Common myeloid progenitor, CD34-positive (primary cell): Measurements from ENCODE around the gene PRKACA.

Experiments used
- CTCF ChIA-PET: fragments of 350-600 bp; sonication (Branson Sonifier 250); formaldehyde crosslinking; loops from one replicate; lab custom pipeline; 2021; ENCODE audit warnings: antibody characterized with exemption; lab: Charles Lee
- POLR2A ChIA-PET: fragments of 350-600 bp; sonication (Branson Sonifier 250); formaldehyde crosslinking; loops from one replicate; lab custom pipeline; 2021; ENCODE audit warnings: antibody characterized with exemption; lab: Charles Lee
- DNase-seq, 3 donors: peaks; one replicate each; pipeline versions ENCODE4 v3.0.0 to v3.0.0-alpha.2; 2013
- H3K27ac ChIP-seq, 2 experiments: 1 replicate in 1 of 2; 2 replicates in 1 of 2; pipeline ENCODE4 v1.7.0; 2013; ENCODE audit warnings: inconsistent platforms in 2 of 2, low read length in 2 of 2, mild to moderate bottlenecking in 2 of 2, low read depth in 1 of 2, moderate library complexity in 1 of 2; ENCODE audit not compliant: severe bottlenecking in 2 of 2, insufficient read depth in 1 of 2, poor library complexity in 1 of 2
- H3K27me3 ChIP-seq, 5 experiments: replicated peaks in 2 of 5; 1 replicate in 3 of 5; 2 replicates in 2 of 5; pipeline versions ENCODE4 v1.6.1 to v1.7.0; 2013; ENCODE audit warnings: low read length in 4 of 5, mild to moderate bottlenecking in 2 of 5, moderate library complexity in 2 of 5, inconsistent platforms in 1 of 5; ENCODE audit not compliant: insufficient read depth in 5 of 5, control insufficient read depth in 4 of 5
- H3K36me3 ChIP-seq, 4 experiments: 1 replicate in 2 of 4; 2 replicates in 2 of 4; pipeline versions ENCODE4 v1.6.1 to v1.7.0; 2013; ENCODE audit warnings: low read length in 3 of 4, control low read depth in 1 of 4, mild to moderate bottlenecking in 1 of 4; ENCODE audit not compliant: control insufficient read depth in 4 of 4, insufficient read depth in 4 of 4
- H3K4me1 ChIP-seq, 4 experiments: 1 replicate in 3 of 4; 2 replicates in 1 of 4; pipeline versions ENCODE4 v1.6.1 to v1.7.1; 2013; ENCODE audit warnings: low read length in 3 of 4, mild to moderate bottlenecking in 3 of 4, control low read depth in 1 of 4, inconsistent platforms in 1 of 4, moderate library complexity in 1 of 4; ENCODE audit not compliant: control insufficient read depth in 4 of 4, insufficient read depth in 4 of 4; ENCODE audit errors: control extremely low read depth in 1 of 4
- H3K4me3 ChIP-seq, 7 experiments: 1 replicate in 4 of 7; 2 replicates in 3 of 7; pipeline versions ENCODE4 v1.5.1 to v1.7.0; 2013; ENCODE audit warnings: mild to moderate bottlenecking in 7 of 7, low read length in 6 of 7, moderate library complexity in 6 of 7, inconsistent platforms in 2 of 7, low read depth in 2 of 7, control low read depth in 1 of 7; ENCODE audit not compliant: insufficient read depth in 4 of 7, control insufficient read depth in 1 of 7; ENCODE audit errors: extremely low read depth in 1 of 7
- H3K9me3 ChIP-seq, 5 experiments: 1 replicate in 4 of 5; 2 replicates in 1 of 5; pipeline versions ENCODE4 v1.6.1 to v1.7.1; 2013; ENCODE audit warnings: low read length in 4 of 5, mild to moderate bottlenecking in 2 of 5, inconsistent platforms in 1 of 5, low read depth in 1 of 5, moderate library complexity in 1 of 5; ENCODE audit not compliant: control insufficient read depth in 4 of 5, insufficient read depth in 2 of 5; ENCODE audit errors: control extremely low read depth in 1 of 5
- WGBS: methylation state at CpG from one replicate; pipeline ENCODE4 v1.1.5; 2013; ENCODE audit not compliant: insufficient coverage; 5-methylcytosine and 5-hydroxymethylcytosine counted together

PRKACA gene

DNA sequence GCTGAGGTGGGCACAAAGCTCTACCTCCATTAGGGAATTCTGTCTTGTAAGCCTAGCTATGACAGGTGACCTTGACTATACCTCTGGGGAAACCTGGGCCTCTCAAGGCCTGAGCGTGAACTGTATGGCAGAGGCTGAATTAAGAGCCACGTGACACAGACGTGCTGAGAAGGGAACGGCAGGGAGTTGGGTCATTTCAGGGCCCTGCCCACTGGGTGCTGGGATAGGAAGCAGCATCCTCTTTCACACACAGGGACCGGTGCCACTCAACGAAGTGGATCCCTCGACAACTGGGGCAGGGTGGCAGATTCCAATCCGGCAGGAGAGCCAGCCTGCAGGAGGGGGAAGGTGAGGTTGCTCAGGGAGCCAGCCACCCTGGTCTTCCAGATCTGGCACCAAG, 9.6 kb upstream of the PRKACA start:
- Histone ChIP-seq H3K4me3 (no peak overlapping the region), H3K36me3 (peaks cover 0 to 47% (median 5%) of the 10 kb centered on the region in 4 experiments), H3K9me3 (no peaks in the 10 kb centered on the region), H3K27me3 (no peaks in the 10 kb centered on the region), H3K4me1 (no peaks in the 10 kb centered on the region), H3K27ac (no peak overlapping the region)
- WGBS, result 100% methylated on average over 4 of the region's 8 CpGs
- POLR2A ChIA-PET, result no interaction called here
- DNase-seq, result no peak
- CTCF ChIA-PET, result interaction anchor here (1.1 kb wide), 1 partner anchor 45 kb away, joined by 3 read pairs; no protein-coding TSS in a partner anchor

GRCh38 chr19:14122924-14123323, 5.4 kb upstream of the PRKACA start:
- Histone ChIP-seq H3K27ac (no peak overlapping the region), H3K27me3 (no peaks in the 10 kb centered on the region), H3K9me3 (no peaks in the 10 kb centered on the region), H3K36me3 (peaks cover 0 to 54% (median 6%) of the 10 kb centered on the region in 4 experiments), H3K4me3 (no peak overlapping the region), H3K4me1 (peaks cover 4 to 19% (median 15%) of the 10 kb centered on the region in 4 experiments)
- no peak for DNase-seq
- ChIA-PET POLR2A (no interaction called here), CTCF (interaction anchor here (1.7 kb wide), 1 partner anchor 14 kb away, joined by 5 read pairs; the partner anchor contains the start of gene ASF1B)
- 96% methylated on average over 4 of the region's 6 CpGs for WGBS

DNA sequence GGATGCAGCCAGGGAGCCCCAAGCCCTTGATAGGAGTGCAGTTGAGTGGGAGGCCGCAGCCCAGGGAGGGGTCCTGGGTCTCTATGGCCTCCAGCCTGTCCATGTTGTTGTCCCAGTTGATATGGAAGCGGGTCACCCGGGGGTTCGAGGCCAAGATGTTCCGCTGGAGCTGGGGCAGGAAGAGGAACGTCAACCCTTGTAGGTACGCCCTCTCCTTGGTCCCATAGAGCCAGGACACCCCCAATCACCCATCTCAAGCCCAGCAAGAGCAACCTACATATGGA, 2.9 kb upstream of the PRKACA start:
- WGBS, result 98% methylated on average over 6 of the region's 7 CpGs

GRCh38 chr19:14119644-14120496, 2.3 kb upstream of the PRKACA start:
- Histone ChIP-seq H3K36me3 (peaks cover 0 to 36% (median 3%) of the 10 kb centered on the region in 4 experiments), H3K27me3 (no peaks in the 10 kb centered on the region), H3K4me3 (no peak overlapping the region), H3K9me3 (no peaks in the 10 kb centered on the region), H3K27ac (peak overlapping the region in 1 of 2 experiments; percentile 7), H3K4me1 (peaks cover 7 to 44% (median 29%) of the 10 kb centered on the region in 4 experiments)
- DNase-seq, result no peak
- POLR2A ChIA-PET, result no interaction called here
- CTCF ChIA-PET, result interaction anchor here (1.3 to 1.7 kb wide), 3 partner anchors 17 to 60 kb away, joined by 3 to 7 read pairs (median 3); partner anchors contain the start of gene ASF1B
- WGBS, result 98% methylated on average over 7 of the region's 7 CpGs

More for the DNA sequence above, 2.9 kb upstream of the PRKACA start:
- H3K4me3 ChIP-seq, result no peak overlapping the region
- H3K36me3 ChIP-seq, result peaks cover 0 to 40% (median 3%) of the 10 kb centered on the region in 4 experiments
- H3K4me1 ChIP-seq, result peaks cover 5 to 38% (median 29%) of the 10 kb centered on the region in 4 experiments
- no peak overlapping the region for H3K27ac ChIP-seq
- no peak for DNase-seq
- ChIA-PET CTCF (interaction anchor here (1.3 to 1.6 kb wide), 2 partner anchors 47 to 60 kb away, joined by 3 read pairs; no protein-coding TSS in a partner anchor), POLR2A (no interaction called here)
- no peaks in the 10 kb centered on the region for H3K27me3 ChIP-seq
- H3K9me3 ChIP-seq, result no peaks in the 10 kb centered on the region

DNA sequence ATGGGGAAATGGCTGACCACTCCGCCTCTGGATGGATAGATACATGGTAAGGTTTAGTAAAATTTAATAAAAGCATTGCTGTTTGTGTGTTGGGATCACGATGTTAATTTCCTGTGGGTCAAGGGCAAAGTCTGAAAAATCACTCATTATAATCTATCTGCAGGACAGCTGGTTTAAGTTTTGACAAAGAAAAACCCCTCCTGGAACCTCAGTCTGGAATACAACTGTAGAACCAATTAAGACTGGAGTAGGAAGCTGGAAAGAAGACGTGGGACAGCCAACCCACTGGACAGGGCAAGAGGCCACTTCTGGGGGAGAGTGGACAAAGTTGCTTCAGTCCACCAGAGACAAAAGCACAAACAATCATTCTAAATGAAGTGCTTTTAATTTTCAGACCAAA, 1.6 kb upstream of the PRKACA start:
- Histone ChIP-seq H3K27ac (peak overlapping the region; percentile 7 to 88), H3K9me3 (no peaks in the 10 kb centered on the region), H3K4me1 (peaks cover 7 to 50% (median 31%) of the 10 kb centered on the region in 4 experiments), H3K36me3 (peaks cover 0 to 28% (median 3%) of the 10 kb centered on the region in 4 experiments), H3K27me3 (no peaks in the 10 kb centered on the region), H3K4me3 (peak overlapping the region in 6 of 7 experiments; percentile 56 to 81 (median 69))
- ChIA-PET POLR2A (no interaction called here), CTCF (interaction anchor here (1.7 kb wide), 1 partner anchor 17 kb away, joined by 7 read pairs; the partner anchor contains the start of gene ASF1B)
- DNase-seq, result no peak
- WGBS, result 86% methylated on average over 1 of the region's 3 CpGs

DNA sequence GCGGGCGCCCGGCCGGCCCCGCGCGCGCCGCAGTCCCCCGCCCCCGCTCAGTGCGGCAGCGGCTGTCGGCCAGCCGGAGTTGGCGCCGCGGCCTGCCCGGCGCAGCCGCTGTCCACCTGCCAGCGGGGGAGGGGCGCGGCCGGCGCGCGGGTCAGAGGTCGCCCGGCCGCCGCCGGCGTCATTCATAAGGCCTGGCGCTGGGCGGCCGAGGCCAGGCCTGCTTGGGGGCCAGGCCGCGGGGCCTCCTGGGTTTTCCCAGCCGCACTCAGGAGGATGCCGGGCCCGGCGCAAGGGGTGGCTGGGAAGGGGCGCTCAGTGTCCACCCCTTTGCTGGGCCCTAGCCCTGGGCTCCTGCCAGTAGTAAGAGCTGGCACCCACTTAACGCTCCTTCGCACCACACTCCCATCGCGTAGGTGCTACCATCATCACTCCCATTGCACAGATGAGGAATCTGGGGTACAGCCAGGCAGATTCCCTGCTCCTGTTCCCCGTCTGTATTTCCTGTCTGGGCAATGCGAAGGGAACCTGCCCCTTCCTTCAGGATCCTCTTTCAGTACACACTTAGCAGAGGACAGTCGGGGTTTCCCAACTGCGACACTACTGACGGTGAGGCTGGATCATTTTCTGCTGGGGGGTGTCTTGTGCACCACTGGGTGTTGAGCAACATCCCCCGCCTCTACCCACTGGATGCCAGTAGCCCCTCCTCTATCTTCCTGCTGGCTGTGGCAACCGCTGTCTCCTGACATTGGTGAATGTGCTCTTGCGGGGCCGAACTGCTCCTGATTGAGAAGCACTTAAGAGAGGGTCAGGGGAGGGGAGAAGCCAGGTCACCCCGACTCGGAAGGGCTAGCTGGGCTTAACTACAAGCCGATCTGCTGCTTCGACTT, 846 bp upstream of the PRKACA start:
- H3K27ac ChIP-seq, result peak overlapping the region; percentile 54 to 88
- no peaks in the 10 kb centered on the region for H3K27me3 ChIP-seq
- peaks cover 0 to 28% (median 3%) of the 10 kb centered on the region in 4 experiments for H3K36me3 ChIP-seq
- DNase-seq, result peak; percentile 62 to 90 (median 88)
- ChIA-PET CTCF (interaction anchor here (1.2 to 1.7 kb wide), 2 partner anchors 18 to 45 kb away, joined by 5 to 7 read pairs; partner anchors contain the start of genes ASF1B and MISP3), POLR2A (interaction anchor here (0.6 to 1.0 kb wide), 3 partner anchors 27 to 899 kb away, joined by 3 to 4 read pairs (median 4); partner anchors contain the start of gene DNAJB1)
- H3K4me3 ChIP-seq, result peak overlapping the region; percentile 35 to 81 (median 66)
- peaks cover 7 to 54% (median 31%) of the 10 kb centered on the region in 4 experiments for H3K4me1 ChIP-seq
- no peaks in the 10 kb centered on the region for H3K9me3 ChIP-seq
- WGBS, result 0% methylated on average over 54 of the region's 61 CpGs
